Esophagus muscularis mucosa (tissue), 4 donors: Measurements from ENCODE around the gene PRR5L. TPM values are rescaled to one million over a fixed set of nuclear protein-coding genes. Genes with fewer than 3 reads are reported as not detected.

ENCODE experiments used
- DNase-seq: peaks from one replicate; pipeline ENCODE4 v3.0.0-alpha.2; 2017; ENCODE audit errors: extremely low spot score
- H3K27ac ChIP-seq, 4 donors: fragments of 200-600 bp; sonication (generic); replicated peaks in 1 of 4; 1 replicate in 3 of 4; 2 replicates in 1 of 4; pipeline ENCODE4 v1.5.1; 2016 to 2019; ENCODE audit warnings: mild to moderate bottlenecking in 1 of 4
- H3K27me3 ChIP-seq, 4 donors: fragments of 200-600 bp; sonication (generic); one replicate each; pipeline versions ENCODE4 v1.5.1 to v1.6.0; 2016 to 2019
- H3K36me3 ChIP-seq, 4 donors: fragments of 200-600 bp; sonication (generic); one replicate each; pipeline ENCODE4 v1.5.1; 2016 to 2019
- H3K4me1 ChIP-seq, 4 donors: fragments of 200-600 bp; sonication (generic); one replicate each; pipeline ENCODE4 v1.5.1; 2016 to 2019
- H3K4me3 ChIP-seq, 4 donors: fragments of 200-600 bp; sonication (generic); 1 replicate in 2 of 4; 2 replicates in 2 of 4; pipeline ENCODE4 v1.5.1; 2016 to 2019; ENCODE audit warnings: mild to moderate bottlenecking in 4 of 4, moderate library complexity in 1 of 4
- H3K9me3 ChIP-seq, 4 donors: fragments of 200-600 bp; sonication (generic); 1 replicate in 3 of 4; 2 replicates in 1 of 4; pipeline ENCODE4 v1.5.1; 2016 to 2019
- EP300 ChIP-seq: sonication (generic); formaldehyde crosslinking; IDR thresholded peaks from one replicate; pipeline ENCODE4 v1.6.1; 2017; ENCODE audit warnings: antibody characterized with exemption
- POLR2A ChIP-seq: fragments of 450-650 bp; IDR thresholded peaks from one replicate; pipeline ENCODE4 v1.6.1; 2017; ENCODE audit warnings: antibody characterized with exemption, moderate library complexity, mild to moderate bottlenecking, low read depth
- POLR2AphosphoS5 ChIP-seq, 2 donors: sonication (generic); formaldehyde crosslinking; IDR thresholded peaks; one replicate each; pipeline ENCODE4 v1.6.1; 2017; ENCODE audit warnings: antibody characterized with exemption in 2 of 2
- WGBS: methylation state at CpG from one replicate; pipeline ENCODE4 v1.1.5; 2018; 5-methylcytosine and 5-hydroxymethylcytosine counted together
- intact Hi-C: fragments of 100-400 bp; cut with DNase I; formaldehyde crosslinking; loops from one replicate; pipeline ENCODE4 v1.15.1; 2023
- total RNA-seq, 4 donors: library from RNA; depleted of rRNA; stranded (reverse); fragments of >200 nt; gene quantifications; one replicate each; pipeline versions ENCODE4 v1.1.0 to v1.2.1, GENCODE V29; 2016
- TF ChIP-seq, protein P1 (sequence below), 3 experiments: fragments of 200-600 bp in 2 of 3; fragments of 450-650 bp in 1 of 3; sonication (generic) in 2 of 3; IDR thresholded peaks; one replicate each; pipeline ENCODE4 v1.5.1; 2017 to 2019; ENCODE audit warnings: antibody characterized with exemption in 3 of 3, mild to moderate bottlenecking in 2 of 3, moderate library complexity in 1 of 3

PRR5L gene
- total RNA-seq, 4 donors from 2014 or later = 1.7 to 9.6 (median 3.1) TPM

DNA sequence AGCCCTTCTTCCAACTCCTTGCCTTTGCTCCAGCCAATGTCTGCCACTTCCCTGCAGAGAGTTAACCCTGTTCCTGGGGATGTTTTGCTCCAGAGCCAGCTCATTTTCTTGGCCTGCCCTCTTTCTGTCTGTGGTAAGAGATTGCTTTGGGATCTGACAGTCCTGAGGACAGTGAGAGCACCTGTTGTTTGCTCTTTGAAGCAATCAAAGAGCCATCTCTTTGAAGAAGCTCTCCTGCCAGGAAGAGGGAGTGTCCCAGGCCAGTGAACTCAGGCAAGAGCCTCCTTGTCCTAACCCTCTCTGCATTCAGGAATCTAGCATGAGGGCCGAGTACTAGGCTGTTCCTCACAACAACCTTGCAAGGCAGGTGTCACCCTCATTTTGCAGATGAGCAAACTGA, 171.8 kb downstream of the PRR5L start:
- intact Hi-C loops = no loop called here
- 85% methylated on average over 1 of the region's 1 CpG for WGBS
- Histone ChIP-seq H3K36me3 (peaks cover 0 to under 1% (median 0%) of the 10 kb centered on the region in 4 donors), H3K4me1 (peaks cover 0 to 6% (median 3%) of the 10 kb centered on the region in 4 donors), H3K4me3 (no peak overlapping the region), H3K9me3 (no peaks in the 10 kb centered on the region), H3K27me3 (no peaks in the 10 kb centered on the region), H3K27ac (no peak overlapping the region)
- TF ChIP-seq POLR2A = no peak
- TF ChIP-seq, protein P1, sequence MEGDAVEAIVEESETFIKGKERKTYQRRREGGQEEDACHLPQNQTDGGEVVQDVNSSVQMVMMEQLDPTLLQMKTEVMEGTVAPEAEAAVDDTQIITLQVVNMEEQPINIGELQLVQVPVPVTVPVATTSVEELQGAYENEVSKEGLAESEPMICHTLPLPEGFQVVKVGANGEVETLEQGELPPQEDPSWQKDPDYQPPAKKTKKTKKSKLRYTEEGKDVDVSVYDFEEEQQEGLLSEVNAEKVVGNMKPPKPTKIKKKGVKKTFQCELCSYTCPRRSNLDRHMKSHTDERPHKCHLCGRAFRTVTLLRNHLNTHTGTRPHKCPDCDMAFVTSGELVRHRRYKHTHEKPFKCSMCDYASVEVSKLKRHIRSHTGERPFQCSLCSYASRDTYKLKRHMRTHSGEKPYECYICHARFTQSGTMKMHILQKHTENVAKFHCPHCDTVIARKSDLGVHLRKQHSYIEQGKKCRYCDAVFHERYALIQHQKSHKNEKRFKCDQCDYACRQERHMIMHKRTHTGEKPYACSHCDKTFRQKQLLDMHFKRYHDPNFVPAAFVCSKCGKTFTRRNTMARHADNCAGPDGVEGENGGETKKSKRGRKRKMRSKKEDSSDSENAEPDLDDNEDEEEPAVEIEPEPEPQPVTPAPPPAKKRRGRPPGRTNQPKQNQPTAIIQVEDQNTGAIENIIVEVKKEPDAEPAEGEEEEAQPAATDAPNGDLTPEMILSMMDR (IDR thresholded peaks at IDR 0.05) = no peak
- no peak for TF ChIP-seq POLR2AphosphoS5 (IDR thresholded peaks at IDR 0.05)
- no peak for TF ChIP-seq EP300
- DNase-seq = peak; percentile 34

DNA sequence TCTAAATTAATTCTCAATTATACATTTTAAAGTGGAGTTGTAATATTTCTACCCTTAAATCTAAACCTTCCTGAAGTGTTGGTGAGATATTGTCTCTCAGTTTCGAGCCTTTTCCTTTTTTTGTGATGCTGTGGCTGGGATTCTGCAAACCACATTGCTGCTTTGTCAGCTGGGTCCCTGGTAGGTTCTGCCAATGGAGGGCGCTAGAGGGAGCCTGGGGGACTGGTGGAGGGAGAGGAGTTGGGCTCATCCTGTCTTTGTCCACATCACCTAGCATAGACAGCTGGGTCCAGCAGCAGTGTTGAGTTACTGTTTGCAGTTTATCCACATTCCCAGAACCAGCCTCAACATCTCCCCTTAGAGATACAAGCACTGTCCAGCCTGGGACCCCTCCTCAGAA, 173.0 kb downstream of the PRR5L start:
- intact Hi-C loops = no loop called here
- no peaks in the 10 kb centered on the region for H3K9me3 ChIP-seq
- peaks cover 0 to 3% (median 0%) of the 10 kb centered on the region in 4 donors for H3K36me3 ChIP-seq
- no peak overlapping the region for H3K27ac ChIP-seq
- peaks cover 0 to 6% (median 3%) of the 10 kb centered on the region in 4 donors for H3K4me1 ChIP-seq
- no peaks in the 10 kb centered on the region for H3K27me3 ChIP-seq
- no peak overlapping the region for H3K4me3 ChIP-seq
- TF ChIP-seq, protein P1 (IDR thresholded peaks at IDR 0.05) = no peak
- TF ChIP-seq POLR2A (no peak), EP300 (no peak), POLR2AphosphoS5 (IDR thresholded peaks at IDR 0.05) (no peak)
- no peak for DNase-seq
- WGBS = 51% methylated on average over 2 of the region's 2 CpGs

DNA sequence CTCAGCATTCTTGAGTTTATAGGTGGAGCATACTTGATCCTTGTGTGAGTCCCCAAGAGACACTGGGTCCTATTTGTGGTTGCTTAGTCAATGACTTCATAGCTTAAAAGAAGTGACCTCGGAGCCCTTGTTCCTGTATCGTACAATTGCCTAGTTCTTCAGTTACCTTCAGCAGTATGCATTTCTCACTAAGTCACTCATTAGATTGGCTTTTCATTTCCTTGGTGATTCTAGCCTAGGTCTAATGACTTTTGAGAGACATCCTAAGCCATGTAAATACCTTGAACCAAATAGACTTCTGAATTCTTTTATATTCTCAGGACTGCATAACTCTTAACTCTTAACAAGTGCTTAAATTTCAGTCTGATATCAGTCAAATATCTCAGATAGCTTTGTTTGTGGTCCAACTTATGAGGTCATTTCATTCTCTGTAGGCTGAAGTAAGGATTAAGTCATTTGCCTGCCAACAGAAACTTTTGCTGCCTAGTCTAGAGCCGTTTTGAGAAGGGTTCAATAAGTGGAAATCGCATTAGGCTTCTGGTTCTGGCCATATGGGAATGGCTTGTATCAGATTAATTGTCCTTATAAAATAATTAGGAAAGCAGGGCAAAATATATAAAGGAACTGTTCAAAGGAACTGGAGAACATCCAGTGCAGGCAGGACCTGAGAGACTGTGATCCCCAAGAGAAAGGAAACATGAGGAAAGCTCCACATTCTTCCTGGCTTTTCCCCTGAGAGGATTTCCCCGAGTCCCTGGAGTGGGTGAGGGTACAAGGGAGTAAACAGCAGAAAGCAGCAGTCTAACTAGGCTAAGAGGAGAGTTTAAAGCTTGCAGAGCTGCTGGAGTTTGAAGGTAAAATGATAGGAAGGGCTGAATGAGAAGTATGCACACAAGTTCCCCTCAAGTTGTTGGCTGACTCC, 174.1 kb downstream of the PRR5L start:
- 66% methylated on average over 5 of the region's 5 CpGs for WGBS
- Histone ChIP-seq H3K4me1 (peaks cover 0 to 6% (median 3%) of the 10 kb centered on the region in 4 donors), H3K27me3 (no peaks in the 10 kb centered on the region), H3K36me3 (peaks cover 0 to 3% (median 0%) of the 10 kb centered on the region in 4 donors), H3K4me3 (no peak overlapping the region), H3K9me3 (no peaks in the 10 kb centered on the region), H3K27ac (no peak overlapping the region)
- intact Hi-C loops = no loop called here
- TF ChIP-seq POLR2A (no peak), POLR2AphosphoS5 (IDR thresholded peaks at IDR 0.05) (no peak), EP300 (no peak)
- TF ChIP-seq, protein P1 (IDR thresholded peaks at IDR 0.05) = no peak
- DNase-seq = no peak

DNA sequence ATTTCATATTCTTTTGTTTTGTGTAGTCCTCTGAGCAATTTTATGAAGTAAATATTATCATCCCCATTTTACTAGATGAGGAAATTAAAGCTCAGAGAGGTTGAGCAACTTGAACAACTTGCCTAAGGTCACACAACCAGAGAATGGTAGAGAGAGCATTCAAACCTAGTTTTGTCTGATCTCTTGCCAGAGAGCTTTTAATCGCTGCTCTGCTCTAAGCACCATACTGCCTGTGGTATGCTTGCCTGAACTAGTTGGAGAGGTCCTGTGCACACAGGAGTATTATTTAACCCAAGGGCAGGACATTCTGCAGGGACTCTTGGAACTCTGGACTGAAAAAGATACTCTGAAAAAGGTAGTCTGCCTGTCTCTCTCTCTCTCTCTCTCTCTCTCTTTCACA, 175.5 kb downstream of the PRR5L start:
- H3K4me3 ChIP-seq = no peak overlapping the region
- H3K9me3 ChIP-seq = no peaks in the 10 kb centered on the region
- H3K27ac ChIP-seq = no peak overlapping the region
- intact Hi-C loops = no loop called here
- 91% methylated on average over 1 of the region's 1 CpG for WGBS
- TF ChIP-seq, protein P1 (IDR thresholded peaks at IDR 0.05) = no peak
- TF ChIP-seq POLR2AphosphoS5 (IDR thresholded peaks at IDR 0.05) (no peak), EP300 (no peak), POLR2A (no peak)
- no peak for DNase-seq
- no peaks in the 10 kb centered on the region for H3K27me3 ChIP-seq
- peaks cover 0 to 3% (median 0%) of the 10 kb centered on the region in 4 donors for H3K36me3 ChIP-seq
- peaks cover 0 to 6% (median 3%) of the 10 kb centered on the region in 4 donors for H3K4me1 ChIP-seq
